Kidney epithelial cell (primary cell): ENCODE measurements around the gene ST6GALNAC4. TPM values are rescaled to one million over a fixed set of nuclear protein-coding genes. Genes with fewer than 3 reads are reported as not detected.
A peak's percentile ranks its signal among the peaks of the same experiment; 100 is the strongest.

Source experiments
- DNase-seq: peaks from one replicate; pipeline ENCODE4 v3.0.0-alpha.2; 2010; ENCODE audit warnings: low read depth
- H3K27me3 ChIP-seq: 2 replicates; pipeline ENCODE4 v1.6.0; 2011; ENCODE audit warnings: low read length; ENCODE audit not compliant: control insufficient read depth, insufficient read depth
- H3K36me3 ChIP-seq: 2 replicates; pipeline ENCODE4 v1.5.1; 2011; ENCODE audit warnings: low read length; ENCODE audit not compliant: control insufficient read depth, insufficient read depth
- H3K4me3 ChIP-seq: 2 replicates; pipeline ENCODE4 v1.5.1; 2011; ENCODE audit warnings: low read depth, mild to moderate bottlenecking, control low read depth, low read length
- total RNA-seq: library from RNA; depleted of rRNA; stranded (reverse); fragments of >200 nt; gene quantifications from 2 replicates; pipeline ENCODE4 v1.2.3, GENCODE V29; 2015
- TF ChIP-seq, protein P1 (sequence below): IDR thresholded peaks from 2 replicates; pipeline ENCODE4 v1.5.1; 2011; ENCODE audit warnings: mild to moderate bottlenecking, moderate library complexity, low read length, control low read depth, inconsistent platforms; ENCODE audit not compliant: insufficient read depth, poor library complexity, severe bottlenecking

The ST6GALNAC4 gene
- total RNA-seq, 1 donor from 2014 or later, result 21.0 TPM

DNA sequence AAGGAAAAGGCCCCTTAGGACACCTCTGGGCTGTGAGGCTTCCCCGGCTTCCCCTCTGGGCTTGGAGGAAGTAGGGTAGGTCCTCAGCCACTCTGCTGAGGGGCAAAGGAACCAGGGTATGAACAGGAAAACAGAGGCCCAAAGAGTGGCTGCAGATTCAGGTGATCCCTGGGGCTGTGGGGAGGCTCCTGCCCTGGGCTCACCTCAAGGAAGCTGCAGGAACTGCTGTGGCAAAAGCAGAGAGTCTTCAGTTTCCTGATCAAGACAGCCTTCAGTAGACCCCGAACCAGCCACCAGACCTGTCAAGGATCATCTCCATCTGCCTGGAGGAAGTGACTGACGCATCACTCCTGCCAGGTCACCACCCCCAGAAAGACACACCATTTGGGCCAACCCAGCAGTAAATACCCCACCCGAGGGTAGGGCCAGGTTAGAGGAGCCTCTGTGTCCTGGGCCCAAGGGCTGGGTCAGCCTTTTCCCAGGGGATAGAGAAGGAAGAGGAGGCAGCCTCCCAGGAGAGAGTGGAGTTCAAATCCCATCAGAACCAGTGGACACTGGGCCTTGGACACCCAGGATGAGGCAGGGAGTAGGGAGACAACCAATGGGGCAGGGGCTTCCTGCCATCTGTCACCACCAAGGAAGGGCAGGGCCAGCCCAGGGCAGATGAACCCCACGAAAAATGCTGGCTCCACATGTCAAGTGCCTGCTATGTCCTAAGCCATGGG lies 11.7 kb downstream of the ST6GALNAC4 start:
- DNase-seq, result no peak
- no peaks in the 10 kb centered on the region for H3K27me3 ChIP-seq
- TF ChIP-seq, protein P1, sequence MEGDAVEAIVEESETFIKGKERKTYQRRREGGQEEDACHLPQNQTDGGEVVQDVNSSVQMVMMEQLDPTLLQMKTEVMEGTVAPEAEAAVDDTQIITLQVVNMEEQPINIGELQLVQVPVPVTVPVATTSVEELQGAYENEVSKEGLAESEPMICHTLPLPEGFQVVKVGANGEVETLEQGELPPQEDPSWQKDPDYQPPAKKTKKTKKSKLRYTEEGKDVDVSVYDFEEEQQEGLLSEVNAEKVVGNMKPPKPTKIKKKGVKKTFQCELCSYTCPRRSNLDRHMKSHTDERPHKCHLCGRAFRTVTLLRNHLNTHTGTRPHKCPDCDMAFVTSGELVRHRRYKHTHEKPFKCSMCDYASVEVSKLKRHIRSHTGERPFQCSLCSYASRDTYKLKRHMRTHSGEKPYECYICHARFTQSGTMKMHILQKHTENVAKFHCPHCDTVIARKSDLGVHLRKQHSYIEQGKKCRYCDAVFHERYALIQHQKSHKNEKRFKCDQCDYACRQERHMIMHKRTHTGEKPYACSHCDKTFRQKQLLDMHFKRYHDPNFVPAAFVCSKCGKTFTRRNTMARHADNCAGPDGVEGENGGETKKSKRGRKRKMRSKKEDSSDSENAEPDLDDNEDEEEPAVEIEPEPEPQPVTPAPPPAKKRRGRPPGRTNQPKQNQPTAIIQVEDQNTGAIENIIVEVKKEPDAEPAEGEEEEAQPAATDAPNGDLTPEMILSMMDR, result no peak
- no peak overlapping the region for H3K4me3 ChIP-seq
- H3K36me3 ChIP-seq, result no peaks in the 10 kb centered on the region

DNA sequence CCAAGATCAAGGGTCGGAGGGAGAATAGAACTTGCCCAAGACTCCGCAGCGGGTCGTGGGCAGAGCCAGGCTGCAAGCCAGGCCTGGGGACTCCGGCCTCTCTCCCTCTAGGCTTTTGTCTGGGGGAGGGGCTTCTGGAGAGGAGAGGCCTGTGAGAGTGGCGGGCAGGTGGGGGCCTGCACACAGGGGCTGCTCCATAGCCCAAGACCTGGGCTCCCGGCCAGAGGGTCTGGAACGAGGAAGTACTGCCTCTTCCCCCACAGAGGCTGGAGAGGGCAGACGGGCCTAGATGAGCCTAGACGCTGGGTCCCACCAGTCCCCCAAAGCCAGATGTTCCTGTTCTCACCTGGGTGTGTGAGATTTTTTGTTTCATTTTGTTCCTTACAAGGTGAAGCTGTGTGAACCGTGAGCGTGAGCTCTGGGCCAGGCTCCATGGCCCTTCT lies 12.3 kb downstream of the ST6GALNAC4 start:
- no peak for DNase-seq
- TF ChIP-seq, protein P1, result no peak

DNA sequence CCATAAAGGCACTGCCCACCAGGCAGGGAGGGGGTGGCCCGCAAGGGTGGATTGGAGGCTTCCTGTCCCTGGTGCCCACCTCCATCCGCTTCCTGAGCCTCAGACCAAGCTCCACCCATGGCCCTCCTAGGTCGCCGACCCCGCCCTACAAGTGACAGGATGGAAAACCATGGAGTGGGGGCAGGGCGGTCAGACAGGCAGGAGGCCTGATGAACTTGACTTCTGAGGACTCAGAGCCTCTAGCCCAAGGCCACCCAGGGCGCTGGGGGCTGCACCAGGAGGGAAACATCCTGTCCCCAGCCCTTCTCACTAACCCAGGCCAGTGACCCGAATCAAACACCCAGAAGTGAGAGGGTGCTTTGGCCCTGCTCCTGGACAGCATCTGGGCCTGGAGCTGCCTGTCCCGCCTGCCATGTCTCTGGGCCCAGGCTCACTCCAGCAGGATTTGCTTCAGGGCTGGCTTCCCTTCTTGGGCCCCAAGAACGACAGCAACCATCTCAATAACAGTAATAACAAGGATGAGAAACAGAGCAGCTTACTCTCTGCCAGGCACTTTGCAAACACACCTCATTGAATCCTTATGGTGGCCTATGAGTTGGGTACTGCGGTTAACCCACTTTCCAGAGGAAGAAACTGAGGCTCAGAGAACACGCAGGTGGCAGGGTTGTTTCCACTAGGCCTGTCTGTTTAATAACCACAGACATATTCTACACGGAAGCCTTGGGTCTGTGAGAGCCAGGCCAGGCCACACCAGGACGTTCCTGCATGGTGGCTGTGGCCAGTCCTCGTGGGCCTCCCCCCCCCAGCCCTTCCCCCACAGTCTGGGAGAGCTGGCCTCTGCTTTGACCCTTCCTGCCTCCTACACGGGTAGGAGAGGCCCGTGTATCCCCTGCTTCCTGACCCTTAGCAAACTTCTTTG lies 13.0 kb downstream of the ST6GALNAC4 start:
- H3K4me3 ChIP-seq, result no peak overlapping the region
- TF ChIP-seq, protein P1, result no peak
- no peaks in the 10 kb centered on the region for H3K27me3 ChIP-seq
- no peaks in the 10 kb centered on the region for H3K36me3 ChIP-seq
- DNase-seq, result no peak

More for the DNA sequence above, 12.3 kb downstream of the ST6GALNAC4 start:
- H3K27me3 ChIP-seq, result no peaks in the 10 kb centered on the region
- H3K4me3 ChIP-seq, result no peak overlapping the region
- H3K36me3 ChIP-seq, result no peaks in the 10 kb centered on the region

DNA sequence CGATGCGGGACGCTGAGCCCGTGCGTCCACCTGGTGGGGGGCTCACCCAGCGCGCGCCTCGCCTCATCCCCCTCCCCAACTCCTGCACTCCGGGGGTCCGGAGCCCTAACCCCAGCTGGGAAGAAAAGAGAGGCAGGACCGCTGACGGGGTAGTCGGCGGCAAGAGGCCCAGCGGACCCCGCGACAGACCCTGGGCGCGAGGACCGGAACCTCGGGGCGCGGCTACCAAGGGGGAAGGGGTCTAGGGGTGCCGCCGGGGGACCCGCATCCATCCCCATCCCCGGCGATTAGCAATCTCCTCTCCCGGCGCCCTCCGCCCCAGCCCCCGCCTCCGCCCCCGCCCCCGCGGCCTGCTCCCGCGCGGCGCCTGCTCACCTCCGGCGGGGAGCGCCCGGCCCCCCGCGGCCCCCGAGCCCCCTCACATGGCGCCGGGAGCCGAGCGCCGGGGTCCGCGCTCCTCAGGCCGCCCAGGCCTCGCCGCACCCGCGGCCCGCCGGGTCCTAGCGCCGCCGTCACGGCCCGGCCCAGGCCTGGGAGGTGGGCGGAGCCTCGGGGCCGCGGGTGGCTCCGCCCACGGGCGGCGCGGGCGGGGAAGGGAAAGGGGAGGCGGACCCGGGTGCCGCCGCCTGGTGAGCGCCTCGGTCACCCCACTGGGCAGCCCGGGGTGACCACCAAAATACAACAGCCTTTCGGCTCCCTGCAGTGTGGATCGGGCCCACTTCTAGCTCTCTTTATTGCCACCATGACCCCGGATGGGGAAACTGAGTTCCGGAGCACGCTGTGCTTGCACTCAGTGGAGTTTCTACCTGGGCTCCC lies 17.5 kb downstream of the ST6GALNAC4 start, which contains the start of gene ST6GALNAC6:
TSS of gene ST6GALNAC6 (minus strand) at position 476 of the 816 bp plus-strand sequence. CDS start 1,622 bp downstream, outside the sequence.
- TF ChIP-seq, protein P1, result no peak
- Histone ChIP-seq H3K27me3 (no peaks in the 10 kb centered on the region), H3K4me3 (peak within 1 kb of the TSS; percentile 89), H3K36me3 (peaks cover 1% of the 10 kb centered on the region)
- no peak for DNase-seq

DNA sequence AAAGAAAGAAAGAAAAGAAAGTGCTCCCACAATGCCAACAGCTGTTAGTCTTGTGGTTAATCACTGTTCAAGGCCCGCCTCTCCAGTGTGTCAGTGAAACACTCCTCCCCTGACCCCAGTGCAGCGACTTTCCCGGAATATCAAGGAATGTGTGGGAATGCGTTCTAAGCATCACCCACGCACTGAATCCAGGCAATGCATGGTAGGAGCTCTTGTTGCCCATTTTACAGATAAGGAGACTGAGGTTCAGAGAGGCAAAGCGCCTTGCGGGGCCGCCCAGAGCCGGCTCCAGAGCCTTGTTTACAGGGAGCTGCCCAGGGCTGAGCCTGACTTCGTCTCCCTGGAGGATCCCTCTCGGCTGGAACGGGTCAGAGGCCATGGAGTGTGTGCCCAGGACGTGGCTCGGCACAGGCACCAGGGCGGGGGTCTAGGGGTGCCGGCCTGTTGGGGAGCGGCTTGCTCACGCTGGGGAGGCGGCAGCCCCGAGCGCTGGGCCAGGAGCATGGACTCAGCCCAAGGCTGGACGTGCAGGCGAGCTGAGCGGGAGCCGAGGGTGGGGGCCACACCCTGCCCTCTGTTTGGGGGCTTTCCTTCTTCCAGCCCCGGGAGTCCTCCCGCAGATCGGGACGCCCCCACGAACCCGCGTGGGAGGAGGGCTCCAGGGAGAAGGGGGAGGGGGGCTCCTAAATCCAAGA lies 18.3 kb downstream of the ST6GALNAC4 start:
- TF ChIP-seq, protein P1, result no peak
- DNase-seq, result peak; percentile 59

More for the DNA sequence above, 18.3 kb downstream of the ST6GALNAC4 start:
- Histone ChIP-seq H3K4me3 (peak overlapping the region; percentile 89), H3K36me3 (peaks cover 1% of the 10 kb centered on the region), H3K27me3 (no peaks in the 10 kb centered on the region)
